Nephron (organoid): ENCODE results near the gene SLC35F5.

Experiments used
- H3K27ac Mint-ChIP-seq, 3 experiments: 2 replicates each; pipeline ENCODE4 v1.8.0; 2020; ENCODE audit warnings: mixed read lengths in 3 of 3, mild to moderate bottlenecking in 2 of 3, moderate library complexity in 1 of 3
- H3K27me3 Mint-ChIP-seq: 2 replicates; pipeline ENCODE4 v1.8.0; 2021; ENCODE audit warnings: low read depth, mild to moderate bottlenecking, moderate library complexity, mixed read lengths
- H3K36me3 Mint-ChIP-seq: 2 replicates; pipeline ENCODE4 v1.8.0; 2020; ENCODE audit warnings: low read depth, mixed read lengths
- H3K4me1 Mint-ChIP-seq: 2 replicates; pipeline ENCODE4 v1.8.0; 2020; ENCODE audit warnings: mixed read lengths
- H3K4me3 Mint-ChIP-seq, 3 experiments: 2 replicates each; pipeline ENCODE4 v1.8.0; 2020; ENCODE audit warnings: mild to moderate bottlenecking in 3 of 3, mixed read lengths in 3 of 3, moderate library complexity in 2 of 3
- H3K9me3 Mint-ChIP-seq: 2 replicates; pipeline ENCODE4 v1.8.0; 2020; ENCODE audit warnings: mixed read lengths
- CTCF ChIP-seq, 3 experiments: fragments of 200-600 bp; sonication (generic); IDR thresholded peaks; one replicate each; pipeline ENCODE4 v1.5.0; 2021; ENCODE audit warnings: antibody characterized with exemption in 3 of 3; ENCODE audit not compliant: unreplicated experiment in 3 of 3

Gene SLC35F5

GRCh38 chr2:113762377-113763118, 6.1 kb upstream of the SLC35F5 start:
- Mint-ChIP-seq H3K9me3 (peaks cover 3% of the 10 kb centered on the region), H3K4me3 (peak overlapping the region in 1 of 3 experiments; percentile 27), H3K36me3 (no peaks in the 10 kb centered on the region), H3K4me1 (peaks cover 34% of the 10 kb centered on the region), H3K27me3 (no peaks in the 10 kb centered on the region), H3K27ac (peak overlapping the region in 1 of 3 experiments; percentile 33)
- no peak for TF ChIP-seq CTCF (IDR thresholded peaks at IDR 0.05; ENCODE audit: unreplicated experiment in 3 of 3)

GRCh38 chr2:113760400-113760799, 4.0 kb upstream of the SLC35F5 start:
- H3K27ac Mint-ChIP-seq = peak overlapping the region in 1 of 3 experiments; percentile 71
- peaks cover 44% of the 10 kb centered on the region for H3K4me1 Mint-ChIP-seq
- peak overlapping the region in 2 of 3 experiments; percentile 36 to 67 for H3K4me3 Mint-ChIP-seq

GRCh38 chr2:113757138-113757657, 756 bp upstream of the SLC35F5 start:
- TF ChIP-seq CTCF (IDR thresholded peaks at IDR 0.05; ENCODE audit: unreplicated experiment in 3 of 3) = no peak
- Mint-ChIP-seq H3K27me3 (no peaks in the 10 kb centered on the region), H3K4me1 (peaks cover 47% of the 10 kb centered on the region), H3K4me3 (peak overlapping the region; percentile 91 to 95 (median 94)), H3K27ac (peak overlapping the region; percentile 96 to 99 (median 98)), H3K9me3 (no peaks in the 10 kb centered on the region), H3K36me3 (peaks cover 6% of the 10 kb centered on the region)

More at GRCh38 chr2:113760400-113760799, 4.0 kb upstream of the SLC35F5 start:
- no peaks in the 10 kb centered on the region for H3K27me3 Mint-ChIP-seq
- TF ChIP-seq CTCF (IDR thresholded peaks at IDR 0.05; ENCODE audit: unreplicated experiment in 3 of 3) = no peak
- no peaks in the 10 kb centered on the region for H3K36me3 Mint-ChIP-seq
- H3K9me3 Mint-ChIP-seq = peaks cover 3% of the 10 kb centered on the region

- H3K9me3 Mint-ChIP-seq = no peaks in the 10 kb centered on the region
- H3K36me3 Mint-ChIP-seq = peaks cover 15% of the 10 kb centered on the region
- no peak for TF ChIP-seq CTCF (IDR thresholded peaks at IDR 0.05; ENCODE audit: unreplicated experiment in 3 of 3)
- peak overlapping the region; percentile 92 to 93 (median 93) for H3K27ac Mint-ChIP-seq
- H3K4me1 Mint-ChIP-seq = peaks cover 38% of the 10 kb centered on the region
- no peaks in the 10 kb centered on the region for H3K27me3 Mint-ChIP-seq
- peak overlapping the region; percentile 91 to 95 (median 94) for H3K4me3 Mint-ChIP-seq
These were observed 547 bp downstream of the SLC35F5 start for GRCh38 chr2:113755835-113756354.

GRCh38 chr2:113755035-113755834, 1.2 kb downstream of the SLC35F5 start:
- no peaks in the 10 kb centered on the region for H3K9me3 Mint-ChIP-seq
- peaks cover 34% of the 10 kb centered on the region for H3K4me1 Mint-ChIP-seq
- H3K36me3 Mint-ChIP-seq = peaks cover 21% of the 10 kb centered on the region
- TF ChIP-seq CTCF (IDR thresholded peaks at IDR 0.05; ENCODE audit: unreplicated experiment in 3 of 3) = no peak
- peak overlapping the region; percentile 92 to 93 (median 93) for H3K27ac Mint-ChIP-seq
- H3K27me3 Mint-ChIP-seq = no peaks in the 10 kb centered on the region
- H3K4me3 Mint-ChIP-seq = peak overlapping the region; percentile 91 to 95 (median 94)
